NCI-H2029 treated with DMSO at 0.1 percent for 48 hours (cell line): Measurements from ENCODE around the gene DHCR24.

ENCODE experiments used
- DNase-seq: peaks from one replicate; lab custom pipeline; 2025; lab: John Stamatoyannopoulos, UW

Gene DHCR24

GRCh38 chr1:54865238-54866073, 21.5 kb downstream of the DHCR24 start:
- DNase-seq: no peak

DNA sequence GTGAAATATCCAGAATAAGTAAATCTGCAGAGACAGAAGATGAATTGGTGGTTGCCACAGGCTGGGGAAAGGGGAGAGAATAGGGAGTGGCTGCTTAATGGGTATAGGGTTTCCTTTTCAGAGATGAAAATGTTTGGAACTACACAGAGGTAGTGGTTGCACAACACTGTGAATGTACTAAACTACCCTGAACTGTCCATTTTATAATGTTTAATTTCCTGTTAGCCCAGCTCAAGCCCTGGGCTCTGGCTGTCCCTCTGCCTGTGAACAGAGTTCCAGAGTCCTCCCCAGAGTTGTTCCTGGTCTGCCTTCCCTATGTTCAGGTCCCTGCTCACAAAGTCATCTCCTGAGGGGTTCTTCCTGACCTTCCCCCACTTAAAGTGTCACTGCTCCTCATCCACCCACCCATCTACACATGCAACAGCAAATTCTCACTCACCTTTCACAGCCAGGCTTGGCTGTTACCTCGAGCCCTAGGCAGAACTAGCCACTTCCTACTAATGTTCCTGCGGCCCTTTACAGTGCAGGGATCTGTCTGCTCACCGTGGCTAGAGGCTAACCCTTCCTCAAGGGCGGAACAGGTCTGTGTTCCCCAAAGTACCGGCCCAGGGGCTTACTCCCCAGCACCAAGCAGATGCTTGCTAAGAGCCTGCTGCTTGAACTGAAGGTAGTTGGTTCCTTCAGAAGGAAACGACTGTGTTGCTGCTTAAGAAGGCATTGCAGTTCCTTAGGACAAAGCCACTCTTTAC, 22.4 kb downstream of the DHCR24 start:
- DNase-seq: no peak

GRCh38 chr1:54863267-54863665, 23.7 kb downstream of the DHCR24 start:
- DNase-seq: no peak

- no peak for DNase-seq
Observed at GRCh38 chr1:54861070-54861761, 25.8 kb downstream of the DHCR24 start.

DNA sequence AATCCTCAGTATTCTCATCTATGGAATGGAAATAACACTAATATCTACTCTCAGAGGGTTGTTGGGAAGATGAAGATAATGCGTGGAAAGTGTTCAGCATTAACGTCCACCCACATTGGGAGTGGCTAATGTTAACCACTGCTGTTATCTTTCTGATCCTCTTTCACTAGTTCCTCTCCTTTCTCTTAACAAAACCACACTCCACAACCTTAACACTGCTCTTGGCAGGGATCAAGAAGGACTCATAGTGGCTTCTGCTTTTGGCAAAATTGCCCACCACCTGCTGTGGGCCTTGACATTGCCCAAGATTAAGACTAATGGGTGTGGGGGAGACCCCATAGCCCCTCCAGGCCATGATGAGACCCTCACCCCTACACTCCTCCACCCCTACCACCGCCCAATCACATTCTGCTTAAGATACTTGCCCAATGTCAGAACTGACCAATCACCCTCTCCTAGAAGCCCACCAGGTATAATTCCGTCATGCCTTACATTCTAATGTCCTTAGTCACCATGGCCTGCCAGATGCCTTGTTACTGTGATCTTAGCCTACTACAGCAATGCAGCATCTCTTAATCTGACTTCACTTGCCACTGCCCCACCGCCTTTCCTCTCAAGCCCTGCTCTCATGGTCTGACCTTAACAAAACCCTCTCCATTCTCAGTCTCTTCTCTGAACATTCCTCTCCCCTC, 27.1 kb downstream of the DHCR24 start:
- no peak for DNase-seq

- DNase-seq: no peak
Observed at GRCh38 chr1:54857746-54858561, 29.0 kb downstream of the DHCR24 start.

DNA sequence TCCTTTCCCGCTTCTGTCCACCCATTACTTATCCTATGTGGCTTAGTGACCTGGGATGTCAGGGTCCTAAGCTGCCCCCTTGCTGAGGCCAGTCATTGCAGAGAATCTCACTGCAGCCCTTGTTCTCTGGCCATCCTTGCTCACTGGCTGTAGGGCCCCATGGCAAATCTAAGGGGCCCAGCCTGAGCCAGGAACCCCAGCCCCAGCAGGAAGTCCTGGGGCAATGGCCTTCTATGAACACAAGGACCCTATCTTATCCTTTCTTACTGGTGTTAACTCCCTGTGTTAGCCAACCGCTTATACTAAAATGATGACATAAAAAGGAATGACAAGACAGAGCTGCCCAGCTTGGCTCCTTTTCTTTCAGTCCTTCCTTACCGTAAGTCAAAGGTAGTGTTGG, 29.9 kb downstream of the DHCR24 start:
- DNase-seq: no peak

DNA sequence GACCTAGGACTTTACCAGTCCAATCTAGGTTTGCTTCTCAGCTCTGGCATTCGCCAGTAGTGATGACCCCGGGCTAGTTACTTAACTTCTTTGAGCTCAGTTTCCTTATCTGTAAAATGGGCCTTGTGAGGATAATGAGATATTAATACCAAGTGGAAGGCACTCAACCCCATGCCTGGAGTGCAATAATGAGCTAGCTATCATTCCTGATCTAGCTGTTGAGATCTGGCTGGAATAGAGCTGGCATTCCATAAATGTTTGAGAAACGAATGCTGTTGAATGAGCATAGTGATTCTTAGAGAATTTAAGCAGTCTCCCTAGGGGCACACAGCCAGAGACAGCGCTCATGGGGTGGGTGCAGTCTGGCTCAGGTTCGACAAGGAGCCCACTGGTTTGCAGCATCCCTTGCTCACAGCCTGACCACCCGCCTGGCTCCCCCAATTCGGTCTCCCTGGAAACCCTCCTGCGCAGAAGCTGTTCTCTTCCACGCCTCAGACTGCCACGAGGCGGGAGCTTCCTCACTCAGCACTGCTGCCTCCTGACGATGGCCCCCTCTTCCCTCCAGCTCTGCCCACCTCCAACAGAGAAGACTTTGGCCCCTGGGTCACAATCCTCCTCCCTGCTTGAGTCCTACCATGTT, 32.5 kb downstream of the DHCR24 start:
- DNase-seq: no peak

GRCh38 chr1:54853793-54854370, 33.1 kb downstream of the DHCR24 start:
- no peak for DNase-seq

GRCh38 chr1:54853096-54853792, 33.8 kb downstream of the DHCR24 start:
- no peak for DNase-seq

DNA sequence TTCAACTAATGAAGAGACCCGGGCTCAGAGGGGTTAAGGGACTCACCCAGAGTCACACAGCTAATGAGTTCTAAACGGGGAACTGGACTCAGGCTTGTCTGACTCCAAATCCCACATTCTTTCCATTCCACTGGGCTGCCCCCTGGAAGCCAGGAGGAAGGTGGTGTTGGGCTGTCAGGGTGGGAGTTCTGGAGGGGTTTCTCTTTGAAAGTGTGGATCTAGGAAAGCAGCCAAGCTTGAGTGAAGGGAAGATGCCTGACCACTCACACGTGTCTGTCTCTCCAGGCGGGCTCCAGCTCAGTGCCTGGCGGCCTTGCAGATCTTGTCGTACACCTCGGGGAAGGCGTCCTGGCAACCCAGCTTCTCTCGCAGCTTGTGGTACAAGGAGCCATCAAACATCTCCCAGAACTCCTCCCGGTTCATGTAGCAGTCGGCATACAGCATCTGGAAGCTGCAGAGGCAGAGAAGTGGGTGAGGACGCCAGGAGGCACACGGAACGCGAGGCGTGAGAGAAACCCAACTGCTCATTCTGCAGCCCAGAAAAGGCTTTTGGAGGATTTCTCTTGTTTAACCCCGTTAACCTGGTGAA, 35.0 kb downstream of the DHCR24 start:
- DNase-seq: no peak

DNA sequence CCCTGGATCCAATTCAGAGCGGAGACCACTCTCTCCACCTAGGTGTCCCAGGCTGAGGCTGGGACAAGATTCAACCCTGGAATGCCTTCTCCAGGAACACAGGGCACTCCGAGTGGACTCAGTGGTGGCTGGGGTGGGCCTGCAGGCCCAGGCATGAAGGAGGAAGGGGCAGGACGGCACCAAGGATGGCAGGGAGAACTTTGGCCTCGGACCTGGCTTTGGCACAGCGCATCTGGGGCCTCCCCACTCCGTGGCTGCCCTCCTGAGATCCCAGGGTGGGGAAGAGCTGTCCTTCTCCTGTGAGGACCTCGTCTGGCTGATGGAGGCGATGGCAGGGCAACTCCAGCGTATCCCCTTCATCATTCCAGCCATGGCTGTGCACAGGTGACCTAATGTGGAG, 35.6 kb downstream of the DHCR24 start:
- DNase-seq: no peak

DNA sequence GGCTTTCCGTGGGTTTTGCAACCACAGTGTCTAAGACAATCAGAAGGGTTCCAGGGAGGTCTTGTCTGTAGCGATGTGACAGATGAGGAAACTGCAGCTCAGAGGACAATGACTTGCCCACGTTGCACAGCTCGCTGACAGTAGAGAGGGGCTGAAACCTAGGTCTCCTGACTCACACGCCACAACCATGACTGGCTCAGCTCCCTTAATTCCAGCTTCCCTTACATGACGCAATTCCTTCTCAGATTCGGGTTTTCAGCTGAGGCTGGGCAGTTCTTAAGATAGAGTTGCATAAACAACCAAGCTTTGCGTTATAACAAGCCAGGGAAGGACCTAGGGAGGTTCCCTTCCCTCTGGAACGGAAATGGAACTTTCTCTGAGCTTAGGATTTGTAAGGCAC, 36.3 kb downstream of the DHCR24 start:
- no peak for DNase-seq

- no peak for DNase-seq
Observed at GRCh38 chr1:54850069-54850730, 36.8 kb downstream of the DHCR24 start.

GRCh38 chr1:54849219-54850068, 37.6 kb downstream of the DHCR24 start:
- DNase-seq: no peak

DNA sequence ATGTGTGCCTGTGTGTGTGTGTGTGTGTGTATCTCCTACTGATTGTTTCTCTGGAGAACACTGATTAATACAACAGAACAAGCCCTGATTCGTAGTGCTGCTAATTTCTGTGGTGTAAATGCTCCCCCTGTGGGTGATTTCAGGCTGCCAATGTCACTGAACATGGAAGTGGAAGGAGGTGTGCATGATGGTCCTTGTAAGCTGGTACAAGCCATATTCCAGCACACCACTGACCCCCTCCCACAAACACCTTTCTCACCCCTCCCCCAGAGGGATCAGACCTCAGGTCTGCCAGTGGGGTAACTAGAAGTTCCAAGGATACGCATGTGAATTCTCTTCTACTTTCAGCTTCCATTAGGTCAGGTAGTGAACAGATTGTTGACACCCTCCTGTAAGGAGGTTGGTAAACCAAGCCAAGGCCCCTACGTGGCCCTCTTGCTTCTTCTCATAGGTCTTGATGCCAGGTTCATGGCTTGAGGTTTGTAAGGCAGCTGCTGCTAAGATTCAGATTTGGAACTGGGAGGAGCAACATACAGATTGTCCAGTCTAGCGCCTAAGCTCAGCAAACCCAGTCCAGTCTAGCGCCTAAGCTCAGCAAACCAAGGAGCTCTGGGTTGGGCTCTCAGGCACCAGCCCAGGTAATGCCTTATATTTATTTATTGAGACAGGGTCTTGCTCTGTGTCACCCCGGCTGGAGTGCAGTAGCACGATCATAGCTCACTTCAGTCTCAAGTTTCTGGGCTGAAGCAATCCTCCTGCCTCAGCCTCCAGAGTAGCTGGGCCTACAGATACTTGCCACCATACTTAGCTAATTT, 38.7 kb downstream of the DHCR24 start:
- DNase-seq: no peak

- no peak for DNase-seq
Observed at GRCh38 chr1:54846716-54847284, 40.2 kb downstream of the DHCR24 start.
